Esophagus mucosa (tissue), 1 donor: ENCODE results near the gene NOC3L. TPM values are rescaled to one million over a fixed set of nuclear protein-coding genes. Genes with fewer than 3 reads are reported as not detected.
"Not testable (repeated sequence)": the region's sequence is repeated elsewhere in the genome, so short reads cannot be mapped to it uniquely, and the experiment has no call there.

Experiments used
- ATAC-seq: fragments of 200-7000 bp; cut with Tn5 transposase; one replicate; pipeline ENCODE4 v1.9.1; 2020
- total RNA-seq: library from RNA; stranded (reverse); gene quantifications from one replicate; pipeline ENCODE4 v1.2.4, GENCODE V29; 2023
- donor health status: DM: yes; HTN: yes; CAD: no.

Gene NOC3L, protein sequence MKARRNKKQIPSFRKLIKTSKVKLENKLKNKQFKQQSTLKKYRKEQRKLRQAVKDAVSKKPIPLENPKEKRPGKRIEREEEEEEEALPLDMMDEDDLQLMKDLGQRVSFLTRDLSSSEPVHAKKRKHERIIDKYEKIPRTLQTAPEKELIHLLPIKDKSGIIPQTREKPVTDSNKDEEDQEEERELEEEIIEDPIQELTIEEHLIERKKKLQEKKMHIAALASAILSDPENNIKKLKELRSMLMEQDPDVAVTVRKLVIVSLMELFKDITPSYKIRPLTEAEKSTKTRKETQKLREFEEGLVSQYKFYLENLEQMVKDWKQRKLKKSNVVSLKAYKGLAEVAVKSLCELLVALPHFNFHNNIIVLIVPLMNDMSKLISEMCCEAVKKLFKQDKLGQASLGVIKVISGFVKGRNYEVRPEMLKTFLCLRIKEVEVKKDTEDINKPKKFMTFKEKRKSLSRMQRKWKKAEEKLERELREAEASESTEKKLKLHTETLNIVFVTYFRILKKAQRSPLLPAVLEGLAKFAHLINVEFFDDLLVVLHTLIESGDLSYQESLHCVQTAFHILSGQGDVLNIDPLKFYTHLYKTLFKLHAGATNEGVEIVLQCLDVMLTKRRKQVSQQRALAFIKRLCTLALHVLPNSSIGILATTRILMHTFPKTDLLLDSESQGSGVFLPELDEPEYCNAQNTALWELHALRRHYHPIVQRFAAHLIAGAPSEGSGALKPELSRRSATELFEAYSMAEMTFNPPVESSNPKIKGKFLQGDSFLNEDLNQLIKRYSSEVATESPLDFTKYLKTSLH
- total RNA-seq, result 11.8 TPM

DNA sequence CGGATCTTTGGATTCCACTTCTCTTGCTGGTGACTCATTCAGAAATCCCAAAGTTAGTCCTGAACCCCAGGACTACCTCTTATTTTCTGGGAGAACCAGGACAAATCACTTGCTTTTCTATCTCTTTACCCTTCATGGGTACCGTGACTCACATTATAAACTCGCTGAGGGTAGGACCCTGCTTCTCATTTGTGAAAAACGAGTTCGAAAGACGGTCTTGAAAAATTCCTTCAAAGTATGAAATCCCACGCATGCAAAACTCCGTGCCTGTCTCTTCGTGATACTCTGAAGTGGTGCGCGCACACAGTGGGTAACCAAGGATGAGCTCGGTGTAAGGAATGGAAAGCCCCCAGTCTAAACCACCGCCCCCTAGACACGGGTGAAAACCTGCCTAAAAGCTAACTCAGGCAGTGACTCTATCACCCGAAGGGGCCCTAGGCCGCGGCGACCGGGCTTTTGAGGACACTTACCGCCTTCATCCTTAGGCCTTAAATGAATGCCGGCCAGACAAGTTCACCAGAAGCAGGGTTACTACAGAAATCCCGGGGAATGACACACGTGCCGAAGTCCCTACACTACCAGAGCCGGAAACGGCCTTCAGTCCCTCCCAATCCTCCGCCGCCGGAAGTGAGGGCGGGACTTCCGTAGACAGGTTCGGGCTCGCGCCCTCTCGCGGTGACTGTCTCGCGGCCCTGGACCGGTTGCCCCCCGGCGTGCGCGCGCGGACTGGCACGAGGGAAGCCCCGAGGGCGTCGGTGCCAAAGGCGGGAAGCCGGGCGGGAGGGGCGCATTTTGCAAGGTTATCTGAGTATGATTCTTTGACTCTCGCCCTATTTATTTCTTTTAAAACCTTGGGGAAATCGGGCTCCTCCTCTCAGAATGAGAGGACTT is at the start of gene NOC3L:
Gene NOC3L (minus strand): TSS at position 580 of the 891 bp plus-strand sequence. CDS start 101 bp downstream, at position 479.
- ATAC-seq, result peak; percentile 99

DNA sequence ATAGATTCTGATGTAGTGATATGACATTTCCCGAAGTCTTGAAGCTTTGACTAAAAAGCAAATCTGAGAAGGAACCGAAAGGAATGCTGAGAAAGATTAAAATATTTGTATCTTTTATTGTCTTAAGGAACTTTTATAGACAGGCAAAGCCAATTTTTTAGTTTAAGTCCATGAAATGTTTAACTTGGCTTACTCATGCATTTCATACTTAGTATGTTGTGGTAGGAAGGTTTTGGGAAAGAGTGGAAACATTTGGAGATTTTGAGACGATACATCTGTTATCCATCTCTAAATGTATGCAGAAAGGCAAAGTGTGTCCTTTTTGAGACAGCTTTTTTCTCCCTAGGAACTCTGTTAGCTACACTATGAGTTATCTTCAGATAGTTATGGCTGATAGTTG is 49.7 kb upstream of the NOC3L start:
- ATAC-seq, result no peak

DNA sequence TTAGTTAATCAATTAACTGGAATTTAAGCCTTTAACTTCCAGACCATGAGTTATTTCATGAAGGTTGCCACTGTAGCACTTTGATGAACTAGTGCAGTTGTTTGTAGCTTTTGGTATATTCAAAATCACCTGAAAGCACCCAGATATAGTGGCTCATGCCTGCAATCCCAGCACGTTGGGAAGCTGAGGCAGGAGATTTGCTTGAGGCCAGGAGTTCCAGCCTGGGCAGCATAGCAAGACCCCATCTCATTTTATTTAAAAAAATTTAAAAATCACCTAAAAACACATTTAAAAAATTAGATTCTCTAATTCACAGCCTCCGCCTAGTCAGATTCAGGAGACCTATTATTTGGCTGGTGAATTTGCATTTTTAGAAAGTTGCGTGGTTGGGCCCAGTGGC is 48.6 kb upstream of the NOC3L start:
- no peak for ATAC-seq

DNA sequence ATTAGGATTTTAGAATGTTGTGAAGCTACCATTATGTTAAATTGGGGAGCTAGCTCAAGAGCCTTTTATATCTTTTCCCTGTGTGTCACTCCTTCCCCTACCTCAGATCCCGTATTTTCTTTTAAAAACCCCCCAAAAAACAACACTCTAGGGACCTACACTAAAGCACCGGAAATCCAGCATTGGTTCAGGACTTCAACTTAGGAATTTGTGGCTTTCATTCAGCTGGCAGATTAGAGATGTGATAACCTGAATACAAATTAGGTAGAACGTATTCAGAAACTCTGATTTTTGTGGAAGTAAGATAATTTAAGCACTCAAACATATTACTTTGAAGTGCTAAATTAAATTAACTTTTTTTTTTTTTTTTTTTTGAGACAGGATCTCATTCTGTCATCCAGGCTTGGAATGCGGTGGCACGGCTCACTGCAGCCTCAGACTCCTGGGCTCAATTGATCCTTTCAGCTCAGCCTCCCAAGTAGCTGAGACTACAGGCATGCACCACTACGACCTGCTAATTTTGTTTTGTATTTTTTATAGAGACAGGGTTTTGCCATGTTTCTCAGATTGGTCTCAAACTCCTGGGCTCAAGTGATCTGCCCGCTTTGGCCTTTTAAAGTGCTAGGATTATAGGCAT is 46.4 kb upstream of the NOC3L start:
- ATAC-seq, result no peak

DNA sequence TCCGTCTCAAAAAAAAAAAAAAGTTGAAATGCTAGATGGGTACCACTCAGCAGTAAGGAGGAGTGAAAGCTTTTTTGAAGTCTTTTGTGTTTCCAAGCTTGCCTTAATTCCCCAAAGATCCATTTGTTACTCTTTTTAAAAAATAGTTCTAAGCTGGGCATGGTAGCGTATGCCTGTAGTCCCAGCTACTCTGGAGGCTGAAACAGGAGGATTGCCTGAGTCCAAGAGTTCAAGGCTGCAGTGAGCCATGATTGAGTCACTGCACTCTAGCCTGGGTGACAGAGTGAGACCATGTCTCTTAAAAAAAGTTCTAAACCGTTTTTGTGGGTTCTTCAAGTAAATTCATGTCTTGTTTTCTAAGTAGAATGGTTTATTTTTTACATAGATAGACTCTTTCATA is 44.9 kb upstream of the NOC3L start:
- ATAC-seq, result no peak

DNA sequence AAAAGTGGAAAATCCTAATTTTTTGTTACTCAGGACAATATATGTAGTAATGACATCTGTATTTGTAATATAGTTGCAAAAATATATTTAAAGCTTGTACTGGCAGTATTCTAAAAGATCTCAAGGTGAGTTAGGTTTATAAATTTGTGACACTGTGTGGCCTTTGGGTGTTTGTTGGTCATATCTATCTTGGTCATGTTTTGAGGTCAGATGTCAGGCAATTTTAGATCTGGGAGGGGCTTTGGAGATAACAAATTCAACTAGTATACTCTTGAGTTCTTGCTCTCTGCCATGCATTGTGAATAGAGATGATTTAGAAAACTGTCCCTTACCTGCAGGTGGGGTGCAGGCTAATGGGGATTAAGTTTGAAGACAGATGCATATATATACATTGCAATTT is 42.7 kb upstream of the NOC3L start:
- no peak for ATAC-seq

DNA sequence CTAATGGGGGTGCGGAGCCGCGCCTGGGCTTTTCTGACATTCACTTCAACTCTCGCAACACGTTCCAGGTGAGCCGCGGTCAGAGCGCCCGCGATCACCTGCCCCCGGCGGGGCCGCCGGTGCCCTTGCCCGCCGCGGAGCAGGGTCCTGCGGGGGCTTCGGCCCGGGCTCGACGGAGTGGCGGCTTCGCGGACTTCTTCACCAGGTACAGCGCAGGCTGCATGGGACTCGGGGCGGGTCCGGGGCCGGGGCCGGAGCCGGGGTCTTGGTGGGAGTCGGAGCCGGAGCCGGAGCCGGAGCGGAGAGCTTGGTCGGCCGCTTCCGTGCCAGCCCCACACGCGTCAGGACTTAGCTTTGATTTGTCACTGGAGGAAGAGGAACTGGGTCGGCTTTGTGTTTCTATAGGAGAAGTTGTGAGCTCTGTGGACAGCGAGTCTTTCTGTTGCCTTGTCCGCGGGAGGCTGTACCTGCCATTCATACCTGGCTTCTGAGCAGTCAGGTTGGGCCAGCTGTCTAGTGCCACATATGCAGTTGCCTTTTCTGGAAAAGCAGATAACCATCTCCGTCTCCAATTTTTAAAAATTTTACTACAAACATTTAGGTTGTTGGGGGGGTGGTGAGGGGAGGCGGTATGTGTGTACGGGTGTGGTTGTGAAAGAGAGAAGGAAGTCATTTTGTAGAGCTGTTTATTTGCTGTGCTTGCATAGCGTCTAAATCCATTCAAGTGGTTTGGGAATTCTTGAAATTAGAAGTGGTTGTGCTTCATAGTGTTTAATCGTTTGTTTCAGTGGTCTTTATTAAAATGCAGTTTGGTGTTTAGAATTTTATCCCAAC is 40.9 kb upstream of the NOC3L start:
- peak; percentile 86 for ATAC-seq

DNA sequence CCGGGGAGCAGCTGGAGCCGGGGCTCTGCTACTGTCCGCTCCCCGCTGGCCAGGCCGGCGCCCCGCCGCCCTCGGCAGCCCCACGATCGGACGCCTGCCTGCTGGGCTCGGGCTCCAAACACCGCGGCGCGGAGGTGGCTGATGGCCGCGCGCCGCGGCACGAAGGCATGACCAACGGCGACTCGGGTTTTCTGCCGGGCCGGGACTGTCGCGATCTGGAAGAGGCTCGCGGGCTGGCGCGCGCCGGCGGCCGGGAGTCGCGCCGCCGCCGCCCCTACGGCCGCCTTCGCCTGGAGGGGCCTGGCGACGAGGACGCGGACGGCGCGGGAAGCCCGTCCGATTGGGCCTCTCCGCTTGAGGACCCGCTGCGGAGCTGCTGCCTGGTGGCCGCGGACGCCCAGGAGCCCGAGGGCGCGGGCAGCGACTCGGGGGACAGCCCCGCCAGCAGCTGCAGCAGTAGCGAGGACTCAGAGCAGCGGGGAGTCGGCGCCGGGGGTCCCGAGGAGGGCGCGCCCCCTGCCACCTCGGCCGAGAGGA is 40.2 kb upstream of the NOC3L start:
- peak; percentile 39 for ATAC-seq

DNA sequence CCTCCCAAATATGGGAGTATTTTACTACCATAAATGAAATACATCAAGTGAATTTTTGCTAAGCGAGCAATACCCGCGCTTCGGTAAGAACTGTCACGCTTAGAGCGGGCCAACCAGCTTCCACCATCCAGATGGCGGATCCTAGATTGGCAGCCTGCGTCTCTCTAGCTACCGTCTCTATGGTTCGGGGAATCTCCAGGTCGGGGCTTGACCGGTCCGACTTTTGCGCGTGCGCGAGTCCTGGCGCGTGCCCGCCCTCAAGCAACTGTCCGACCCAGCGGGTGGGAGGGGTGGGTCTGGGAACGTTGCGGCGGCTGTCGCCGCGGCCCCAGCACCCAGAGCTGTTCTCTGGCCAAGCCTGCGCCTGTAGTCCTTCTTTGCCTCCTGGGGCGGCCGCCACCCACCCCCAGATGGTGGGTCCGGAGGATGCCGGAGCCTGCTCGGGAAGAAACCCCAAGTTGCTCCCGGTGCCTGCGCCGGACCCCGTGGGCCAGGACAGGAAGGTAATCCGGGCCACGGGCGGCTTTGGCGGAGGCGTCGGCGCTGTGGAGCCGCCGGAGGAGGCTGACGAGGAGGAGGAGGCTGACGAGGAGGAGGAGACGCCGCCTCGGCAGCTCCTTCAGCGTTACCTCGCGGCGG is 39.6 kb upstream of the NOC3L start, which contains the start of gene TBC1D12:
Gene TBC1D12 (plus strand): TSS at position 338 of the 639 bp plus-strand sequence. CDS start 73 bp downstream, at position 411.
- peak; percentile 87 for ATAC-seq

DNA sequence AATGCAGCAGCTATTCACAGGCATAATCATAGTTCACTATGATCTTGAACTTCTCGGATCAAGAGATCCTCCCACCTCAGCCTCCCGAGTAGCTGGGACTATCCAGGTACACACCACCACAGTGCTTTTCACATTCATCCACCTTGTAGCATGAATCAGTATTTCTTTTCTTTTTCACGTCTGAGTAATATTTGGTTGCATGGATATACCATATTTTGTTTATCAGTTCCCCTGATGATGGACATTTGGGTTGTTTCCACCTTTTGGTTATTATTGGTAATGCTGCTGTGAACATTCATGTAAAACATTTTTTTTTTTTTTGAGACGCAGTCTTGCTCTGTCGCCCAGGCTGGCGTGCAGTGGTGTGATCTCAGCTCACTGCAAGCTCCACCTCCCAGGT is 36.0 kb upstream of the NOC3L start:
- ATAC-seq, result no peak

DNA sequence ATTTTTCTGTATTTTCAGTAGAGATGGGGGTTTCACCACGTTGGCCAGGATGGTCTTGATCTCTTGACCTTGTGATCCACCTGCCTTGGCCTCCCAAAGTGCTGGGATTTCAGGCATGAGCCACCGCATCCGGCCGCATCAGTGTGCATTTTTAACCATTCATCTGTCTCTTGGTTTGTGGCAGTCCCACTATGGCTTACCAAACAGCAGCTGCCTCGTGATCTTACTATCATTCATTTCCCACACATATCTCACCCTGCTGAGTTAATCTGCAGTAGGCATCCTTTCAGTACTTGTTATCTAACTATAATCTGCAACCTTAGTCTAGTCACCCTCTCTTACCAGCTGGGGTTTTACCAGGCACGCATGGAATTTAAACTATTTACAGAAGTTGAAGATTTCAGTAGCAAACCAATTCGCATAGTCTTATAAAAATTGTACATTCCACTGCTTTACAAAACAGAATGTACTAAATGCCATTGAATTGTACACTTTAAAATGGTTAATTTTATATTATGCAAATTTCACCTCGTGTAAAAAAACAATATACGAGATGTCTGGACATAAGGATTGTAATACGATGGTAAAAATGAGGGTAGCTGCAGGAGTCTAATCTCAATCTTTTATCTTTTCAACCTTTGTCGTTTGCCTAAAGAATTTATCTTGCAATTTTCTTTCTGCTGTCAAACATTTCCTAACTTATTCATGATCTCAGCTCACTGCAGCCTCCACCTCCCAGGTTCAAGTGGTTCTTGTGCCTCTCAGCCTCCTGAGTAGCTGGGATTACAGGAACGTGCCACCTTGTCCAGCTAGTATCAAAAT is 35.0 kb upstream of the NOC3L start:
- ATAC-seq, result no peak

DNA sequence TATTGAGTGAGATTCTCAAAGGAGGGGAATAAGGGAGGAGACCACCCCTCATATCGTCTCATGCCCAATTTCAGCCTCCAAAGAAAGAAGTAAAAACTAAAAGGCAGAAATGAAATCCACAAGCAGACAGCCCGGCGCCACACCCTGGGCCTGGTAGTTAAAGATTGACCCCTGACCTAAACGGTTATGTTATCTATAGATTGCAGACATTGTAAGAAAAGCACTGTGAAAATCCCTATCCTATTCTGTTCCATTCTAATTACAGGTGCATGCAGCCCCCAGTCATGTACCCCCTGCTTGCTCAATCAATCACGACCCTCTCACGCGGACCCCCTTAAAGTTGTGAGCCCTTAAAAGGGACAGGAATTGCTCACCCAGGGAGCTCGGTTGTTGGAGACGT is 29.4 kb upstream of the NOC3L start:
- not testable (repeated sequence) for ATAC-seq

DNA sequence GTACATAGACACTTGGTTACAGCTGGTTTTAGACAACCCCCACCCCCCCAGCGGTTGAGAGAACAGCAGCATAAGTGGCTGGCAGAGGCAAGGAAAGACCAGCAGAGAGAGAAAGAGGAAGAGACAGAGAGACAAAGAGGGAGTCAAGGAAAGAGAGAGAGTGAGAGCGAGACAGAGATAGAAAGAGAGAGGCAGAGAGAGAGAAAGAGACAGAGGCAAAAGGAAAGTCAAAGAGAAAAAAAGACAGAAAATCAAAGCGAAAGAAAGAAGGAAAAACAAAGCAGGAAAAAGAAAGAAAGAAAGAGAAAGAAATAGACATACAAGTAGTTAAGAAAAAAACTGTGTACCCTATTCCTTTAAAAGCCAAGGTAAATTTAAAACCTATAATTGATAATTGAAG is 23.0 kb upstream of the NOC3L start:
- ATAC-seq, result not testable (repeated sequence)

DNA sequence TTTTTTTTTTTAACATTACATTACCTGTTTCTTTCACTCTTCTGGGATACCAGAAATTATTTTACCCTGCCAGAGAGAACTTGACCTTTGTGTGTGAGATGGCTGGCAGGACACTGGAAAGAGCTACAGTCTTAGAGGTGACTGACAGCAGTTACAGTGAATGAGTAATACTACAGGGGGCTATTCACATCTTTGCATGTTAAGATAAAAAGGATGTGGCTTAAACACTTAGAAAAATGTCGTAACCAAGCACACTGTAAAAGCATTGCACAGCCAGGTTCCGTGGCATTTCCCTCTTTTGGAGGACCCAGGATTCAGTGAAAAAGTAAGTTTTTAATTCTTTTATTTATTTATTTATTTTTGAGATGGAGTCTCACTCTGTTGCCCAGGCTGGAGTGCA is 20.8 kb upstream of the NOC3L start:
- ATAC-seq, result no peak

DNA sequence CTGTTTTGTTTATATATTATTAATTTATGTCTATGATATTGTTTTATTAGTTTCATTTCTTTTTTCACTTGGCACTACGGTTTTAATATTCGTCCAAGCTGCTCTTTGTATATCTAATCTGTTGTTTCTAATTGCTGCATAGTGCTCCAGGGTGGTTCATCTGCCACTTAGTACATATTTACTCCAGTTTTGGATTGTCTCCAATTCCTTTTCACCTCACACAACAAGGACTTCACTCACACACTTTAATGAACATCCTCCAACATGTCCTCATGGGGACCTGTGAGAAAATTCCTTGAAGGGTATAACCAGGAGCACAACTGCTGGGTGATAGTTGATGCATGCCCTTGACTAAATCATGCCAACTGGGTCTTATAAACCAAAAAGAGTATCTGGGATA is 14.1 kb upstream of the NOC3L start:
- no peak for ATAC-seq

DNA sequence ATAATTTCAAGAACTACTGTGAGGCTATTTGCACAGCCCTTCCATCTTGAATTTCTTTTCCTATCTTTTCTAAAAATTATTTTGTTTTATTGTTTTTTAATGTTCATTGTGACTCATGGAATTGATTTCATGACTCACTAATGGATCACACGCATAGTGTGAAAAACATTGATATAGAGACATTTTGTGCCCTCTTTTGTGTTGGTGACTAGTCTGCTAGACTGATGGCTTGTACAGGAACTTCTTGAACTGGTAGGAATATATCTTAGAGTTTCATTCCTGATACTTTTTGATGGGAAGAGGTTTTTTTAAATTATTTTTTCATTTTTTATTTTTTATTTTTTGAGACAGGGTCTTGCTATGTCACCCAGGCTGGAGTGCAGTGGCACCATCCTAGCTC is 12.6 kb upstream of the NOC3L start:
- no peak for ATAC-seq

DNA sequence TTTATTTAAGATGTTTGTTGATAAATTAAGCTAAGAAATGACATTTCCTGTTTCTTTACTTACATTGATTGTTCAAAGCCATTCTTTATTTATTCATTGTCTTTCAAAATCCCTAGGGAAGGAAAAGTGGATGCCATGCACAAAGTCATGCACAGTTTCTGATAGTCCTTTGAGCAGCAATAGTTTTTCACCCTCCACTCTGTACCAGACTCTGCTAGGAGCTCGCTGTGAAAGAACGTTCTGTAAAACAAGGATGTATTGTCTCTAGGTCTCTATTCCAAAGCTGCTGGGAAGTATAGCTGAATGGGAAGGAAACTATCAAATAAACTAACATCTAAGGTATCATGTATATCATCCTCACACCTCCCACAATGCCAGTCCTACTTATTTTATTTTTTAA is 7.8 kb upstream of the NOC3L start:
- no peak for ATAC-seq

DNA sequence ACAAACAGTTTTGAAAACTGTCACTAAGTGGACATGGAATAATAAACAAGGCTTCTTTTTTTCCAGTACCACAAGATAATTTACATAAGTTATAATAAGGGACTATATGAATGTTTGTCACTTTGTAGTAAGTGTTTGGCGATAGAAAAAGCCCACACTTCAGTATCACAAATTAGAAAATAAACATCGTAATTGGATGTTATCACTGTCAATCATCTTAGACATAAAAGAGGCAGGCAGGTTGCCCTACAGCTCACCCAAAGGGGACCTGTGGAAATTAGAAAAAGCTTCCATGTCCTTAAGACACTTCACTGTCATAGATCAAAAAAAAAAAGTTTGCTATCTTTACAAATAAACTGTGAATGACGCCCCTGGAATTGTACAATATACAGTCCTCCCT is 3.6 kb upstream of the NOC3L start:
- no peak for ATAC-seq

DNA sequence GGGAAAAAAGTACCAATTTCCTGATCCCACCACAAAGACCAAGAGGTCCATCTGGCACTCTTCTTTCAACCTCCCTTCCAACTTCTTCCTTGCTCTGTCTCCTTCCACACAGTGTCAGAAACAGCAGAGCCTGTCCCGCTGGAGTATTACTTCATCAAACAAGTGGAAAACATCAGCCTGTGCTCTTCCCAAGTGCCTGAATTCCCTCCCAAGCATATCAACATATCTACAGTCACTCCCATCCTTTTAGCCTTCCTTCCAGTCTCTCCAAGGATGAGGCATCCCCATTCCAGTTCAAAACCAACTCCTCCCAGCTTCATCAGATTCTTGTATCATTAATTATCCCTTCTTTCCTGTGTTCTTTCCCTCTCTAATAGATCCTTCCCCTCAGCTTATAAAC is 1.7 kb upstream of the NOC3L start:
- no peak for ATAC-seq

DNA sequence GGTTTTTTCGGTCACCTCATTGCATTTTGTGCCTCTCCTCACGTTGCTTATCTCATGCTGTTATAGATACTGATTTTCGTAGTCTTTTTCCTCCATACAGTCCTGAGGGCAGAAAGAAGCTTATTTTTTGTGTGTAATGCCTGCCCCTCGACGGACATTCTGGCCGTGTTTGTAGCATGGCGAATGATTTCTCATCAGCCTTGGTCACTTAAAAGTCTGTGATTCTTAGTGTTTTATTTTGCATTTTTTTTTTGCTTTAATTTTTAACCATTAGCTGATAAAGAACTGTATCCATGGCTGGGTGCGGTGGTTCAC is 469 bp upstream of the NOC3L start:
- ATAC-seq, result peak; percentile 12
